ENCODE data around the gene PRKCG.

DNA sequence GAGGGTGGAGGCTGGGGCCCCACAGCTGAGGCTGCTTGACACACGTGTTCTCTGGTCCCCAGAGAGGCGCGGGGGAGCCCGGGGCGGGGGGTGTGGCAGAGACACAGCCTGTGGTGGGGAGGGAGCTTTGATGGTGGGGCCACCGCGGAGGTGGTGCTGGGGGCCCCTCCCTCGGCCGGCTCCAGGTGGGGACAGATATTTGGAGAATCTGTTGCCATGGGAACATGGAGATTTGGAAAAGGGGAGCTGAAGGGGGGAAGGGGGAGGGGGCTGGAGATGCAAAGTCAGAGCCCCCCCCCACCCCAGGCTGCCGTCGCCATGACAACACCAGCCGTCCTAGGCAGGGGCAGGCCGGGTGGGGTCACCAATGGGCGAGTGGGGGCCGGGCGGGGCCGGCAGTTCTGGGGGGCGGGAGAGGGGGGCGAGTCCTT is 1.2 kb downstream of the PRKCG start:
- TF ChIP-seq, protein P1, sequence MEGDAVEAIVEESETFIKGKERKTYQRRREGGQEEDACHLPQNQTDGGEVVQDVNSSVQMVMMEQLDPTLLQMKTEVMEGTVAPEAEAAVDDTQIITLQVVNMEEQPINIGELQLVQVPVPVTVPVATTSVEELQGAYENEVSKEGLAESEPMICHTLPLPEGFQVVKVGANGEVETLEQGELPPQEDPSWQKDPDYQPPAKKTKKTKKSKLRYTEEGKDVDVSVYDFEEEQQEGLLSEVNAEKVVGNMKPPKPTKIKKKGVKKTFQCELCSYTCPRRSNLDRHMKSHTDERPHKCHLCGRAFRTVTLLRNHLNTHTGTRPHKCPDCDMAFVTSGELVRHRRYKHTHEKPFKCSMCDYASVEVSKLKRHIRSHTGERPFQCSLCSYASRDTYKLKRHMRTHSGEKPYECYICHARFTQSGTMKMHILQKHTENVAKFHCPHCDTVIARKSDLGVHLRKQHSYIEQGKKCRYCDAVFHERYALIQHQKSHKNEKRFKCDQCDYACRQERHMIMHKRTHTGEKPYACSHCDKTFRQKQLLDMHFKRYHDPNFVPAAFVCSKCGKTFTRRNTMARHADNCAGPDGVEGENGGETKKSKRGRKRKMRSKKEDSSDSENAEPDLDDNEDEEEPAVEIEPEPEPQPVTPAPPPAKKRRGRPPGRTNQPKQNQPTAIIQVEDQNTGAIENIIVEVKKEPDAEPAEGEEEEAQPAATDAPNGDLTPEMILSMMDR (IDR thresholded peaks at IDR 0.05; ENCODE audit: low read length) = no peak
- no peak for TF ChIP-seq EZH2 (IDR thresholded peaks at IDR 0.05; ENCODE audit: borderline replicate concordance, low read length)
